K562 (cell line): Measurements from ENCODE around the gene UGP2. TPM values are rescaled to one million over a fixed set of nuclear protein-coding genes. Genes with fewer than 3 reads are reported as not detected.
A peak's percentile ranks its signal among the peaks of the same experiment; 100 is the strongest.

Experiments used
- BCLAF1 ChIP-seq, 2 experiments: fragments of 450-650 bp in 1 of 2; IDR thresholded peaks; 2 replicates each; pipeline ENCODE4 v1.6.1; 2011 to 2017; ENCODE audit warnings: low read depth in 2 of 2, antibody characterized with exemption in 1 of 2, borderline replicate concordance in 1 of 2, low read length in 1 of 2, mild to moderate bottlenecking in 1 of 2, mixed read lengths in 1 of 2; ENCODE audit not compliant: control insufficient read depth in 1 of 2
- EP300 ChIP-seq: IDR thresholded peaks from 2 replicates; pipeline ENCODE4 v1.6.1; 2012; ENCODE audit warnings: low read length, improper control_type of control experiment
- ETS1 ChIP-seq: conservative IDR thresholded peaks from 2 replicates; pipeline ENCODE4 v1.6.1; 2011; ENCODE audit warnings: low read depth, mild to moderate bottlenecking, low read length; ENCODE audit not compliant: control insufficient read depth
- FIP1L1 ChIP-seq: fragments of 200-400 bp; formaldehyde crosslinking; IDR thresholded peaks from 2 replicates; pipeline ENCODE4 v1.6.1; 2018; ENCODE audit warnings: mild to moderate bottlenecking, low read depth, low read length; ENCODE audit not compliant: poor library complexity, severe bottlenecking
- FOXK2 ChIP-seq, 2 experiments: fragments of 450-650 bp; IDR thresholded peaks in 1 of 2; conservative IDR thresholded peaks in 1 of 2; 2 replicates each; pipeline ENCODE4 v1.6.1; 2016; ENCODE audit warnings: low read depth in 2 of 2, mild to moderate bottlenecking in 1 of 2
- GABPB2 ChIP-seq: fragments of 250-450 bp; sonication (Bioruptor Pico); conservative IDR thresholded peaks from 2 replicates; pipeline ENCODE4 v1.5.1; 2021; ENCODE audit warnings: mild to moderate bottlenecking
- KAT2B ChIP-seq: IDR thresholded peaks from one replicate; pipeline ENCODE4 v1.6.1; 2012; ENCODE audit warnings: low read depth, mild to moderate bottlenecking, control low read depth, inconsistent platforms, low read length, moderate library complexity
- KDM2B ChIP-seq: fragments of 250-450 bp; sonication (Bioruptor Pico); IDR thresholded peaks from 2 replicates; pipeline ENCODE4 v1.8.0; 2021; ENCODE audit warnings: mild to moderate bottlenecking, moderate library complexity
- SREBF1 ChIP-seq: fragments of 150-350 bp; IDR thresholded peaks from 2 replicates; pipeline ENCODE4 v1.6.1; 2014; ENCODE audit warnings: antibody characterized with exemption, low read depth, low read length, borderline replicate concordance
- TARDBP ChIP-seq: fragments of 450-650 bp; IDR thresholded peaks from 2 replicates; pipeline ENCODE4 v1.6.1; 2016
- TCF3 ChIP-seq: sonication (generic); formaldehyde crosslinking; IDR thresholded peaks from 2 replicates; pipeline ENCODE4 v1.4.0; 2020; ENCODE audit warnings: mild to moderate bottlenecking, missing genetic modification reagents
- THRAP3 ChIP-seq: fragments of 450-650 bp; IDR thresholded peaks from 2 replicates; pipeline ENCODE4 v1.6.1; 2016; ENCODE audit warnings: mild to moderate bottlenecking, inconsistent platforms, borderline replicate concordance
- polyA plus RNA-seq, 8 experiments: library from polyadenylated mRNA; depleted of rRNA in 4 of 8; stranded (reverse) in 5 of 8; unstranded in 3 of 8; fragments of >200 nt; fragmentation: Nextera tagmentation in 2 of 8; fragmentation: Illumina TruSeq in 1 of 8; extraction: Ambion mirVana in 2 of 8; extraction: Trizol in 1 of 8; gene quantifications; 2 replicates each; pipeline versions ENCODE4 v1.2.1 to v1.2.3, GENCODE V29; 2011 to 2014; ENCODE audit warnings: inconsistent platforms in 1 of 8, missing spikeins in 1 of 8
- total RNA-seq, 7 experiments: library from RNA; depleted of rRNA in 6 of 7; stranded (reverse); fragments of >200 nt in 6 of 7; fragmentation: Illumina TruSeq in 2 of 7; extraction: Trizol in 2 of 7; gene quantifications; 2 replicates each; pipeline versions ENCODE4 v1.2.1 to v1.2.3, GENCODE V29; 2011 to 2021; ENCODE audit warnings: low replicate concordance in 1 of 7
- TF ChIP-seq, protein P1 (sequence below): sonication (generic); formaldehyde crosslinking; IDR thresholded peaks from 2 replicates; pipeline ENCODE4 v1.8.0; 2022; ENCODE audit warnings: missing genetic modification reagents, mild to moderate bottlenecking, moderate library complexity, borderline replicate concordance
- TF ChIP-seq, protein P2 (sequence below): fragments of 450-650 bp; IDR thresholded peaks from 2 replicates; pipeline ENCODE4 v1.6.1; 2016; ENCODE audit warnings: mild to moderate bottlenecking
- TF ChIP-seq, protein P3 (sequence below): IDR thresholded peaks from 3 replicates; pipeline ENCODE4 v1.6.1; 2011; ENCODE audit warnings: borderline replicate concordance, mild to moderate bottlenecking, moderate library complexity; ENCODE audit not compliant: insufficient read length; ENCODE audit errors: extremely low read depth

The UGP2 gene
- total and polyA plus RNA-seq, 9 of the 15 experiments (the other 6 are each of a cell fraction or from before 2014, with no cell fraction given) = 25.2 to 69.3 (median 58.9) TPM

DNA sequence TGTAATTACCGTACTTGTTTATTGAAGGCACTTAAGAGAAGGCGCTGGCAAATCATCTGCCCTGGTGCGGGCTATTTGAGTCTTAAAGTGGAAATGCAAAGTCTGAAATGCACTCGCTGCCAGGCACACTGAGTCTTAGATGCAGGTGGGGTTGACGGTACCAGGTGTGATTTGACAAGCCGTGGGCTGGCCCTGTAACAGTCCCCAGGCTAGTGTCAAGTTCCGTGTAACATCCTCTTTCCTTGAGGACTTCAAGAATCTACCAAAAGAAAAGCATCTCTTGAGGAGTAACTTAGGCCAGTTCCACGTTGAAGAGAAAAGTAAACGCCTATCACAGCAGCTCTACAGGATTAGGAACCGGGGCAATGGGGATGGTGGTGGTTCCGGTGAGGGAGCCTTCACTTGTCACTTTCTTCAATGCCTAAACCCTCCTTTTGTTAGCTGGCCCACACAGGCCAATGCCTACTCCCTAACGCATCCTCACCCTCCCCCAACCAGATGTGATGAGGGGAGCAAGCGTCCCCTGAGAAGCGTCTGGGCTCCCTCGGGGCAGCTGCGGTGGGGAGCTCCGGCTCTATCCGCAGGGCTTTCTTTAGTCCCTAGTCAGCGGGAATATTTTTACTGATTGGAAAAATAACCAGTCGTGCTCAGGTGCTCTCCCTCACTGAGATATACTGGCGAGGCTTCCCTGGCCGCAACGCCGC, 1.5 kb upstream of the UGP2 start (continued):
- TF ChIP-seq, protein P1, sequence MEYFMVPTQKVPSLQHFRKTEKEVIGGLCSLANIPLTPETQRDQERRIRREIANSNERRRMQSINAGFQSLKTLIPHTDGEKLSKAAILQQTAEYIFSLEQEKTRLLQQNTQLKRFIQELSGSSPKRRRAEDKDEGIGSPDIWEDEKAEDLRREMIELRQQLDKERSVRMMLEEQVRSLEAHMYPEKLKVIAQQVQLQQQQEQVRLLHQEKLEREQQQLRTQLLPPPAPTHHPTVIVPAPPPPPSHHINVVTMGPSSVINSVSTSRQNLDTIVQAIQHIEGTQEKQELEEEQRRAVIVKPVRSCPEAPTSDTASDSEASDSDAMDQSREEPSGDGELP = no peak
- TF ChIP-seq, protein P2, sequence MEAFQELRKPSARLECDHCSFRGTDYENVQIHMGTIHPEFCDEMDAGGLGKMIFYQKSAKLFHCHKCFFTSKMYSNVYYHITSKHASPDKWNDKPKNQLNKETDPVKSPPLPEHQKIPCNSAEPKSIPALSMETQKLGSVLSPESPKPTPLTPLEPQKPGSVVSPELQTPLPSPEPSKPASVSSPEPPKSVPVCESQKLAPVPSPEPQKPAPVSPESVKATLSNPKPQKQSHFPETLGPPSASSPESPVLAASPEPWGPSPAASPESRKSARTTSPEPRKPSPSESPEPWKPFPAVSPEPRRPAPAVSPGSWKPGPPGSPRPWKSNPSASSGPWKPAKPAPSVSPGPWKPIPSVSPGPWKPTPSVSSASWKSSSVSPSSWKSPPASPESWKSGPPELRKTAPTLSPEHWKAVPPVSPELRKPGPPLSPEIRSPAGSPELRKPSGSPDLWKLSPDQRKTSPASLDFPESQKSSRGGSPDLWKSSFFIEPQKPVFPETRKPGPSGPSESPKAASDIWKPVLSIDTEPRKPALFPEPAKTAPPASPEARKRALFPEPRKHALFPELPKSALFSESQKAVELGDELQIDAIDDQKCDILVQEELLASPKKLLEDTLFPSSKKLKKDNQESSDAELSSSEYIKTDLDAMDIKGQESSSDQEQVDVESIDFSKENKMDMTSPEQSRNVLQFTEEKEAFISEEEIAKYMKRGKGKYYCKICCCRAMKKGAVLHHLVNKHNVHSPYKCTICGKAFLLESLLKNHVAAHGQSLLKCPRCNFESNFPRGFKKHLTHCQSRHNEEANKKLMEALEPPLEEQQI = no peak
- TF ChIP-seq FOXK2 (conservative IDR thresholded peaks at IDR 0.05 in 1 of 2, IDR thresholded peaks at IDR 0.05 in 1 of 2; ENCODE audit: low read depth in 2 of 2) (0 out of 4 replicates have a peak, but pooled peaks of 1 of the 2 experiments have one; percentile 0), EP300 (no peak), ETS1 (0 out of 2 replicates have a peak, but pooled peaks have one; percentile 11), THRAP3 (no peak), GABPB2 (CRISPR knock-in tag) (no peak), TARDBP (peak; percentile 66; the same call in 1 of the 2 replicates), FIP1L1 (peak; percentile 2), SREBF1 (no peak), BCLAF1 (IDR thresholded peaks at IDR 0.05; ENCODE audit: borderline replicate concordance in 1 of 2, control insufficient read depth in 1 of 2, low read depth in 2 of 2, low read length in 1 of 2) (no peak), KAT2B (no peak), KDM2B (CRISPR knock-in tag) (peak; percentile 67; the same call in 1 of the 2 replicates), TCF3 (CRISPR knock-in tag) (no peak)
- TF ChIP-seq, protein P3, sequence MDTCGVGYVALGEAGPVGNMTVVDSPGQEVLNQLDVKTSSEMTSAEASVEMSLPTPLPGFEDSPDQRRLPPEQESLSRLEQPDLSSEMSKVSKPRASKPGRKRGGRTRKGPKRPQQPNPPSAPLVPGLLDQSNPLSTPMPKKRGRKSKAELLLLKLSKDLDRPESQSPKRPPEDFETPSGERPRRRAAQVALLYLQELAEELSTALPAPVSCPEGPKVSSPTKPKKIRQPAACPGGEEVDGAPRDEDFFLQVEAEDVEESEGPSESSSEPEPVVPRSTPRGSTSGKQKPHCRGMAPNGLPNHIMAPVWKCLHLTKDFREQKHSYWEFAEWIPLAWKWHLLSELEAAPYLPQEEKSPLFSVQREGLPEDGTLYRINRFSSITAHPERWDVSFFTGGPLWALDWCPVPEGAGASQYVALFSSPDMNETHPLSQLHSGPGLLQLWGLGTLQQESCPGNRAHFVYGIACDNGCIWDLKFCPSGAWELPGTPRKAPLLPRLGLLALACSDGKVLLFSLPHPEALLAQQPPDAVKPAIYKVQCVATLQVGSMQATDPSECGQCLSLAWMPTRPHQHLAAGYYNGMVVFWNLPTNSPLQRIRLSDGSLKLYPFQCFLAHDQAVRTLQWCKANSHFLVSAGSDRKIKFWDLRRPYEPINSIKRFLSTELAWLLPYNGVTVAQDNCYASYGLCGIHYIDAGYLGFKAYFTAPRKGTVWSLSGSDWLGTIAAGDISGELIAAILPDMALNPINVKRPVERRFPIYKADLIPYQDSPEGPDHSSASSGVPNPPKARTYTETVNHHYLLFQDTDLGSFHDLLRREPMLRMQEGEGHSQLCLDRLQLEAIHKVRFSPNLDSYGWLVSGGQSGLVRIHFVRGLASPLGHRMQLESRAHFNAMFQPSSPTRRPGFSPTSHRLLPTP = no peak
